ES-I3 (cell line): Measurements from ENCODE around the gene TRIP13.

Experiments
- H3K36me3 ChIP-seq: 2 replicates; pipeline ENCODE4 v1.6.1; 2013; ENCODE audit warnings: mild to moderate bottlenecking, low read length, control low read depth, moderate library complexity; ENCODE audit not compliant: insufficient read depth
- H3K4me1 ChIP-seq: 2 replicates; pipeline ENCODE4 v1.6.1; 2013; ENCODE audit warnings: mild to moderate bottlenecking, control low read depth, low read length; ENCODE audit not compliant: insufficient read depth
- H3K9ac ChIP-seq: 2 replicates; pipeline ENCODE4 v1.6.1; 2013; ENCODE audit warnings: low read depth, mild to moderate bottlenecking, low read length, moderate library complexity
- H3K9me3 ChIP-seq: 2 replicates; pipeline ENCODE4 v1.6.1; 2013; ENCODE audit warnings: mild to moderate bottlenecking, low read length, moderate library complexity; ENCODE audit not compliant: control insufficient read depth, insufficient read depth

Gene TRIP13

DNA sequence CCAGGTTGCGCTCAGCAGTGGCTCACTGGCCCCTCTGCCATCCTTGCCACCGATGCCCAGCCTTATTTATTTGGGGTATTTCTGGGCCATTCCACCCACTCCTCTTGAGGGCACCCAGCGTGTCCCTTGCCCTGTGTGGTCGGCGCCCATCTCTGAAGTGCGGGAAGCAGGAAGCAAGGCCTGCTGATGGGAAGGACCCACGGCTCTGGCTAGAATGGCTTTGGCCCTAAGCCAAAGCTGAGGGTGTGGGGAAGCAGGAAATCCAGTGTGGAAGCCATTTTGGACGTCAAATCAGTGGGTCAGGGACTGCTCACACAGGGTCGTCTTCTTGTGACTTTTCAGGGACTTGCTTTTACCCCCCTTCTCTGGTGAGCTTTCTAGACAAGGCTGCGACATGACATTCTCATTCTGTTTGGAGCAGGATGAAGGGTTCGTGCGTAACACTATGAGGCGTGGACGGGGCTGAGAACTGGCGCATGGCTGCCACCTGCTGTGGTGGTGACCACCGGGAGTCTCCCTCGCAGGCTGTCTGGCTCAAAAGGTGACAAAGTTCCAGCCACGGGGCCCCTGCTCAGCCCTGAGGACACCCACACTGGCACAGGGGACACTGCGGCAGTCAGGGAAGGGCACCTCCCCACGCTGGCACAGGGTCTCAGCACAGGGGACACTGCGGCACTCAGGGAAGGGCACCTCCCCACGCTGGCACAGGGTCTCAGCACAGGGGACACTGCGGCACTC, 65.2 kb downstream of the TRIP13 start:
- no peak overlapping the region for H3K9ac ChIP-seq
- H3K9me3 ChIP-seq: no peaks in the 10 kb centered on the region
- no peaks in the 10 kb centered on the region for H3K36me3 ChIP-seq
- no peaks in the 10 kb centered on the region for H3K4me1 ChIP-seq

DNA sequence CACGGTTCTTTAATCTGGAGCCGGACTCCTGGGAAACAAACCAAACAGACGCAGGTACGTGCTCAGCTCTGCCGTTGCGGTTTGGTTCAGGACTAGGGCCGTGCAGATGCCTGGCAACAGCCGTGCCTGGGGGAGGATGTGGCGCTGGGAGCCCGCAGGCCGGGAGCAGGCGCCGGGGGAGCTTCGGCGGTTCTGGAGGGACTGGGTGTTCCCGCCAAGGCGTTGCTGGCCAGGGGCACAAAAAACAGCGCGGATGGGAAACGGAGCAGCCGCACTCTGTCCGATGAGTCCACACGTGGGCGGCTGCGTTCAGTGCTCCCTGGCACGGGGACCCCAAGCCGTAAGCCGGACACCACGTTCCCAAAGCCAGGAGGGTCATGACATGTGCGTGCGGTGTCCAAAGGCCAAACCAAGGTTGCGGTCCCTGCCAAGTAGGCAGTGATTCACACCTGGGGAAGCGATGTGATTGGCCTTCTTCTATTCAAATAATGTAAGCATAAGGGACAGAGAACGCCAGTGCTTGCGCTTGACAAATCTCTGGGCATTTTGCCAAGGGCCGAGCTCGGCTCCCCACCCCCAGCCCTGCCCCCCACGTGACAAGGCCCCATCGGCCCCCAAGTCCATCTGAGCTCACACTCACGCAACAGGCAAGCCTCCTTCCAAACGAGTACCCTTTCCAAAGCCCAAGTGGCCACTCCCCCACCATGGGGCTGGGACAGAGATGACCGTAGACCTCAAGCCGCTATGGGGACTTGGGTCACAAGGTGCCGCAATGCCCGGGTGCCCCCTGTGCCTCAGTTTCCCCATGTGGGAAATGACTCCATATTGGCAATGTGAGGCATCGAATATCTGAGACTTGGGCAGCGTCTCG, 66.3 kb downstream of the TRIP13 start:
- Histone ChIP-seq H3K9ac (no peak overlapping the region), H3K9me3 (no peaks in the 10 kb centered on the region)

DNA sequence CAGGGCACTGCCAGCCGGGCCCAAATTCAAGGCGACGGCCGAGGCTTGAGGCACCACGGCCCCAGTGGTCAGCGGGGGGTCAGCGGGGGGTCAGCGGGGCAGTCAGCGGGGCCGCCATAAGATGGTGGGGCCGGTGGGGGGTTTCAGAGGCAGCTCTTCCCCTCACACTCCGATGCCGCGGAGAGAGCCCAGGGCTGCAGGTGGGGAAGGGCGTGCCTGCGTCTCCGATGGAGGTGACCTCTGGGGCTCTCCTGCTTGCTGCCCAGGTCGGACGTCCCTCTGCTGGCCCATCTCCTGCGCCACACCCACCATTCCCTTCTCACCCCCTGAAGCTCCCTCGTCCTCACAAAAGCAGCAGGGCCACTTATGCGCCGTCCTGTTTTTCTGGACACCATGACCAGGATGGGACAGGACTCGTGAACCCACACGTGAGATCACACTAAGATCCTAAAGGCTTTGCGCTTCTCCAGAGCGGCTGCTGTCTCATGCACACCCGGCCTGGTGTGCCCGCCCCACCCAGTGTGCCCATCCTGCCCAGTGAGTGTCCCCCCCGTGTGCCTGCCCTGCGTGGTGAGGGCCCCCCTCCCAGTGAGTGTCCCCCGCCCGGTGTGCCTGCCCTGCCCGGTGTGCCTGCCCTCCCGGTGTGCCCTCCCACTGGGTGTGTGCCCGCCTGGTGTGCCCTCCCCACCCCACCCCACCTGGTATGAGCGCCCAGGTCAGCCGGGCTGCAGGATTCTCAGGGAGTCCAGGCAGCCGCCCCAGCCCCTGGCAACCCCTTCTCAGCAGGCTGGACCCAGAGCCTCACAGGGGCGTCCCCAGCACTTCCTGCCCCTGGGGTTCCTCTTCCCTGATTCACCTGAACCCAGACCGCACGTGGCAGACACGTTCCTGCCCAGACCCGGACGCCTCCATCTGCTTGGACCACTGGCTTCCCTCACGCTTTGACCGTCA, 67.2 kb downstream of the TRIP13 start:
- no peak overlapping the region for H3K9ac ChIP-seq
- no peaks in the 10 kb centered on the region for H3K4me1 ChIP-seq
- no peaks in the 10 kb centered on the region for H3K36me3 ChIP-seq
- H3K9me3 ChIP-seq: no peaks in the 10 kb centered on the region

More for the DNA sequence above, 66.3 kb downstream of the TRIP13 start:
- Histone ChIP-seq H3K4me1 (no peaks in the 10 kb centered on the region), H3K36me3 (no peaks in the 10 kb centered on the region)

DNA sequence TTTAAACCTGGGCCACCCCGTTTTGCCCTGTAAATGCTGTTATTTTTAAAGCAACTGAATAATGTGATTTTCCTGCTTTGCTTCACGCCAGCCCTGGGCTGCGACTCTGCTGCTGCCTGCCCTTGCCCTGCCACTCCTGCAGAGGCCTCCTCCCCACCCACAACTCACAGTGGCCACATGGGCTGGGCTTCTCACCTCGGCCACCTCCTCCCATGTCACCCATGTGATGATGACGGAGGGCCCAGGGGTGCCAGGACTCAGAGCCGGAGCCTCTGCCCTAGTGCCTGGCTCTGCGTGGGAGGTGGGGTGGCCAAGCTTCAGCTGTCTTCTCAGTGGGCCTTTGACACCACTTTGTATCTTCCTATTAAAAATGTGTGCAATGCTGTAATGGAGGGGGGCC, 67.9 kb downstream of the TRIP13 start:
- H3K4me1 ChIP-seq: no peaks in the 10 kb centered on the region
- no peaks in the 10 kb centered on the region for H3K9me3 ChIP-seq
- H3K36me3 ChIP-seq: no peaks in the 10 kb centered on the region
- H3K9ac ChIP-seq: no peak overlapping the region

- Histone ChIP-seq H3K4me1 (no peaks in the 10 kb centered on the region), H3K36me3 (no peaks in the 10 kb centered on the region), H3K9me3 (no peaks in the 10 kb centered on the region), H3K9ac (no peak overlapping the region)
These were observed 68.5 kb downstream of the TRIP13 start for GRCh38 chr5:961002-961710.

GRCh38 chr5:961711-962240, 69.1 kb downstream of the TRIP13 start:
- Histone ChIP-seq H3K9me3 (no peaks in the 10 kb centered on the region), H3K4me1 (no peaks in the 10 kb centered on the region), H3K36me3 (no peaks in the 10 kb centered on the region), H3K9ac (no peak overlapping the region)

DNA sequence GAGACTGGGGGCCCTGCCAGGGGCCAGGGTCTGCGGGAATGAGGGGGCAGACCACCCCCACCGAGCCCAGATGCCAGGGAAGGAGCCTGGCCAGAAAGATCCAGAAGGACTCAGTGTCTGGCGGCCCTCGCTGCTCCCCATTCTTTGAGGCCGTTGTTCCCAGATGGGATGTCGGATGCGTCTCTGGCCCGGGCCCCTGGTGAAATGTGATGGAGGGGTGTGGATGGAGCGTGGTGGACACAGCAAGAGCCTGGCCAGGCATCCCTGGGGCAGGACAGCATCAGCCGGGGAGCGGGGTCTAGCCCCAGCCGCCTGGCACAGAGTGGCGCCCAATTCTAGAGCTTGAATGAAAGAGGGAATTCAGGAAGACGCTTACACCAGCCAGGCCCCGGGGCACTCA, 69.7 kb downstream of the TRIP13 start:
- H3K9ac ChIP-seq: no peak overlapping the region
- H3K36me3 ChIP-seq: no peaks in the 10 kb centered on the region
- no peaks in the 10 kb centered on the region for H3K9me3 ChIP-seq
- H3K4me1 ChIP-seq: no peaks in the 10 kb centered on the region

- no peaks in the 10 kb centered on the region for H3K36me3 ChIP-seq
- no peak overlapping the region for H3K9ac ChIP-seq
- no peaks in the 10 kb centered on the region for H3K4me1 ChIP-seq
- no peaks in the 10 kb centered on the region for H3K9me3 ChIP-seq
These were observed 70.1 kb downstream of the TRIP13 start for GRCh38 chr5:962801-963200.

- no peaks in the 10 kb centered on the region for H3K4me1 ChIP-seq
- no peaks in the 10 kb centered on the region for H3K9me3 ChIP-seq
- no peaks in the 10 kb centered on the region for H3K36me3 ChIP-seq
- H3K9ac ChIP-seq: no peak overlapping the region
These were observed 70.6 kb downstream of the TRIP13 start for GRCh38 chr5:963310-963672.

DNA sequence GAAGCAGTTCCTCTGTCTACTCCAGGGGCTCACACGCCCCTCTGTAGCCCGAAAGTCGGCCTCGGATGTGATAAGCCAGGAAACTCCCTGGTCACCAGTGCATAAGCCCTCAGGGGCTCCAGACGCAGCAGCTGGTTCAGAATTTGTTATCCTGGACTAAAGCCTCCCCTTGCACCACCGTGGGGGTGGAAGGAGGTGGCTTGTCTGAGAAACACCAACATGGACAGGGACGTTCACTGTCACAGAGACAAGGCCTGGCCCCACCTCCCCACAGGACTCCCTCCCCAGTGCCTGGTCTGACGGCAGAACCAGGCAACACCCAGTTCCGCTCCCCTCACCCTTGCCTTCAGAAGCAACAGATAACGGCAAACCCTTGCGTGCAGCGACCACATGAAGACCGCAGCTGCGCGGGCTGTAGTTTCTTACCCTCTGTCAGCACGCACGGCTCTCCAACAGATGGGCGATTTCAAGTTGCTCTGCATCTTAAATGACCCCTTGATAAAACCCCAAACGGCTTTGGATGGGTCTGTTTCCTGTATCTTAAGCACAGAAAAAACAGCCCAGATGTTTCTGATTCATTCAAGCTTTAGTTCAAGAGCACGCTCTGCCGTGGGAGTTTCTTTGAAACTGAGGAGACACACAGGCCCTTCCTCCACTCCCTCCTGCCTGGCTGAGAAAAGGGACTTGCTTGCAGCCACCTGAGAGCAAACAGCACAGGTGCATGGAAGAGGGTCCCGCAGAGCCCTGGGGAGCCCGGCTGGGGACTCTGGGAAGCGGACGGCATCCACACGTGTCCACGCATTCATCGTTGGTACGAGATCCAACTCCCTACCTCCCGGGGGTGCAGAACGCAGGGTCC, 71.2 kb downstream of the TRIP13 start:
- H3K36me3 ChIP-seq: no peaks in the 10 kb centered on the region
- H3K9me3 ChIP-seq: no peaks in the 10 kb centered on the region
- H3K4me1 ChIP-seq: no peaks in the 10 kb centered on the region
- no peak overlapping the region for H3K9ac ChIP-seq

GRCh38 chr5:964821-965220, 72.1 kb downstream of the TRIP13 start:
- no peaks in the 10 kb centered on the region for H3K36me3 ChIP-seq
- H3K9ac ChIP-seq: no peak overlapping the region
- no peaks in the 10 kb centered on the region for H3K4me1 ChIP-seq
- H3K9me3 ChIP-seq: no peaks in the 10 kb centered on the region

DNA sequence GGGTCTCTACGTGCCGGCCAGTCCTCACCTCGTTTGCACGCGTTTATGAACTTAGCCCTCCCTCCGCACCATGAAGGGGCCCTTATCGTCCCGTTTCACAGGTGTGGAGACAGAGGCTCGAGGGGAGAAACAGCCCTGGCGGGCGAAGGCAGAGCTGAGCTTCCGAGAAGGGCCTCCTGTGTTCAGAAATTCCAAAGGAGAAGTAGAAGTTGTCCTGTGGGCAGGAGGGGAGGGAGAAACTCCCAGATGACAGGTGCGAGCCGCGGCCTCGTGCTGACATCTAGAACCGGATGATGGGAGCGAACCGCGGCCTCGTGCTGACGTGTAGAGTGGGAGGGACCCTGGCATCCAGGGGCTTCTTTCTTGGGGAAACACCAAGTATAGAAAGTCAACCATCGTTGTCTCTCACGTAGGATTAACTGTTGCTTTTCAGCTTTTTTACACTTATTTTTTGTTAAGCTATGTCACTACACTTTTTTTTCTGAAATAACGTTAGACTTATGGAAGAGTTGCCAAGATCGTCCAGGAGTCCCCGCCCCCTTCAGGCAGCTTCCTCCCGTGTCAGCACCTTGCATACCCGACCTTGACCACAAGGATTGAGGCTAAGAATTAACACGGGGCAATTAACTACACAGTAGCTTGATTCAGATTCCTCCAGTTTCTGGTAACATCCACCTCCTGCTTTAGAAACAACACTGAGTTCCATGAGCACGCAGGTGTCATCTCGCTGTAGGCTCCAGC, 73.1 kb downstream of the TRIP13 start:
- H3K36me3 ChIP-seq: no peaks in the 10 kb centered on the region
- H3K9me3 ChIP-seq: no peaks in the 10 kb centered on the region
- no peak overlapping the region for H3K9ac ChIP-seq
- no peaks in the 10 kb centered on the region for H3K4me1 ChIP-seq
